K562 (cell line): ENCODE results near the gene DUSP19. TPM values are rescaled to one million over a fixed set of nuclear protein-coding genes. Genes with fewer than 3 reads are reported as not detected.

Source experiments
- AFF4 ChIP-seq: sonication (generic); formaldehyde crosslinking; IDR thresholded peaks from 2 replicates; pipeline ENCODE4 v1.8.0; 2023; ENCODE audit warnings: mild to moderate bottlenecking, missing genetic modification reagents
- ELF1 ChIP-seq: fragments of 200-800 bp; sonication (Bioruptor generic); IDR thresholded peaks from 2 replicates; pipeline ENCODE4 v1.6.1; 2016; ENCODE audit warnings: missing genetic modification characterization, missing compliant biosample characterization
- EP400 ChIP-seq: fragments of 450-650 bp; IDR thresholded peaks from 2 replicates; pipeline ENCODE4 v1.6.1; 2017; ENCODE audit warnings: antibody characterized with exemption, mild to moderate bottlenecking, moderate library complexity
- ERF ChIP-seq: fragments of 450-650 bp; formaldehyde crosslinking; IDR thresholded peaks from 2 replicates; pipeline ENCODE4 v1.4.0; 2020; ENCODE audit warnings: mild to moderate bottlenecking, mixed read lengths
- ETV1 ChIP-seq: fragments of 450-650 bp; conservative IDR thresholded peaks from 2 replicates; pipeline ENCODE4 v1.6.1; 2016; ENCODE audit warnings: missing genetic modification characterization, control low read depth, low read depth, missing compliant biosample characterization
- GTF2E2 ChIP-seq: fragments of 200-800 bp; sonication (Bioruptor generic); IDR thresholded peaks from 2 replicates; pipeline ENCODE4 v1.6.1; 2016; ENCODE audit warnings: missing genetic modification characterization, missing compliant biosample characterization
- KAT8 ChIP-seq: fragments of 450-650 bp; IDR thresholded peaks from 2 replicates; pipeline ENCODE4 v1.6.1; 2016; ENCODE audit warnings: low read depth, mild to moderate bottlenecking
- KLF1 ChIP-seq: fragments of 450-650 bp; IDR thresholded peaks from 2 replicates; pipeline ENCODE4 v1.6.1; 2016; ENCODE audit warnings: missing genetic modification characterization, missing compliant biosample characterization
- MCM2 ChIP-seq: fragments of 450-650 bp; IDR thresholded peaks from 2 replicates; pipeline ENCODE4 v1.6.1; 2017; ENCODE audit warnings: low read depth, mild to moderate bottlenecking
- MEIS2 ChIP-seq: fragments of 450-650 bp; IDR thresholded peaks from 2 replicates; pipeline ENCODE4 v1.6.1; 2014; ENCODE audit warnings: mild to moderate bottlenecking; ENCODE audit not compliant: partially characterized antibody
- MTF1 ChIP-seq: fragments of 250-450 bp; sonication (Bioruptor Pico); IDR thresholded peaks from 2 replicates; pipeline ENCODE4 v1.9.0; 2021; ENCODE audit warnings: moderate library complexity, mild to moderate bottlenecking, inconsistent platforms, borderline replicate concordance
- NBN ChIP-seq: fragments of 450-650 bp; IDR thresholded peaks from 2 replicates; pipeline ENCODE4 v1.6.1; 2016; ENCODE audit warnings: low read depth, mild to moderate bottlenecking
- POLR3A ChIP-seq: IDR thresholded peaks from 2 replicates; pipeline ENCODE4 v1.6.1; 2011; ENCODE audit warnings: borderline replicate concordance, mild to moderate bottlenecking, moderate library complexity; ENCODE audit not compliant: insufficient read length, insufficient read depth; ENCODE audit errors: extremely low read depth
- RCOR1 ChIP-seq, 2 experiments: IDR thresholded peaks; 2 replicates each; pipeline ENCODE4 v1.6.1; 2012; ENCODE audit warnings: low read depth in 2 of 2, low read length in 2 of 2, borderline replicate concordance in 1 of 2, improper control_type of control experiment in 1 of 2
- SAFB2 ChIP-seq: fragments of 200-400 bp; formaldehyde crosslinking; IDR thresholded peaks from 2 replicates; pipeline ENCODE4 v1.6.1; 2018; ENCODE audit warnings: borderline replicate concordance, low read length, low read depth, moderate library complexity; ENCODE audit not compliant: severe bottlenecking
- SIX5 ChIP-seq, 2 experiments: IDR thresholded peaks; 2 replicates each; pipeline ENCODE4 v1.6.1; 2011; ENCODE audit warnings: low read length in 2 of 2, borderline replicate concordance in 1 of 2, low read depth in 1 of 2, mild to moderate bottlenecking in 1 of 2, moderate library complexity in 1 of 2; ENCODE audit not compliant: insufficient read depth in 1 of 2
- SMARCE1 ChIP-seq: fragments of 450-650 bp; IDR thresholded peaks from 2 replicates; pipeline ENCODE4 v1.7.1; 2016; ENCODE audit warnings: mild to moderate bottlenecking
- TBL1XR1 ChIP-seq, 2 experiments: IDR thresholded peaks; 2 replicates each; pipeline ENCODE4 v1.6.1; 2012; ENCODE audit warnings: improper control_type of control experiment in 2 of 2, low read length in 2 of 2, mild to moderate bottlenecking in 1 of 2
- TFAP4 ChIP-seq: sonication (generic); formaldehyde crosslinking; IDR thresholded peaks from 2 replicates; pipeline ENCODE4 v1.8.0; 2022; ENCODE audit warnings: missing genetic modification reagents, mild to moderate bottlenecking, moderate library complexity, borderline replicate concordance
- TGIF2 ChIP-seq: sonication (generic); formaldehyde crosslinking; IDR thresholded peaks from 2 replicates; pipeline ENCODE4 v1.8.1; 2022; ENCODE audit warnings: mild to moderate bottlenecking, missing genetic modification reagents, moderate library complexity
- USF1 ChIP-seq: sonication (generic); formaldehyde crosslinking; IDR thresholded peaks from 2 replicates; pipeline ENCODE4 v1.9.0; 2022; ENCODE audit warnings: mild to moderate bottlenecking, missing genetic modification reagents
- ZFPM2 ChIP-seq: fragments of 250-450 bp; sonication (Bioruptor Pico); IDR thresholded peaks from 2 replicates; pipeline ENCODE4 v1.5.1; 2022; ENCODE audit warnings: mild to moderate bottlenecking
- polyA plus RNA-seq, 8 experiments: library from polyadenylated mRNA; depleted of rRNA in 4 of 8; stranded (reverse) in 5 of 8; unstranded in 3 of 8; fragments of >200 nt; fragmentation: Nextera tagmentation in 2 of 8; fragmentation: Illumina TruSeq in 1 of 8; extraction: Ambion mirVana in 2 of 8; extraction: Trizol in 1 of 8; gene quantifications; 2 replicates each; pipeline versions ENCODE4 v1.2.1 to v1.2.3, GENCODE V29; 2011 to 2014; ENCODE audit warnings: inconsistent platforms in 1 of 8, missing spikeins in 1 of 8
- total RNA-seq, 7 experiments: library from RNA; depleted of rRNA in 6 of 7; stranded (reverse); fragments of >200 nt in 6 of 7; fragmentation: Illumina TruSeq in 2 of 7; extraction: Trizol in 2 of 7; gene quantifications; 2 replicates each; pipeline versions ENCODE4 v1.2.1 to v1.2.3, GENCODE V29; 2011 to 2021; ENCODE audit warnings: low replicate concordance in 1 of 7

The DUSP19 gene
- total and polyA plus RNA-seq, 9 of the 15 experiments (the other 6 are each of a cell fraction or from before 2014, with no cell fraction given), result 1.6 to 6.3 (median 3.1) TPM

GRCh38 chr2:183124222-183124956 lies 45.8 kb downstream of the DUSP19 start, which contains the start of gene NUP35 (continued):
- TF ChIP-seq TBL1XR1 (IDR thresholded peaks at IDR 0.05; ENCODE audit: low read length in 2 of 2), result peak in 1 of 2 experiments; percentile 24; a peak in 2 of 4 replicates
- no peak for TF ChIP-seq SAFB2
- TF ChIP-seq ERF, result 0 out of 2 replicates have a peak, but pooled peaks have one; percentile 38
- TF ChIP-seq NBN, result 0 out of 2 replicates have a peak, but pooled peaks have one; percentile 11
- no peak; the same call in 1 of the 2 replicates for TF ChIP-seq ZFPM2 (CRISPR knock-in tag)
- peak; percentile 50 for TF ChIP-seq MEIS2
- TF ChIP-seq MTF1 (CRISPR knock-in tag), result no peak
- peak; percentile 99 for TF ChIP-seq EP400
- TF ChIP-seq KLF1 (tag), result peak; percentile 80
- peak; percentile 72 for TF ChIP-seq AFF4
- peak; percentile 62 to 73 for TF ChIP-seq SIX5 (IDR thresholded peaks at IDR 0.05; ENCODE audit: borderline replicate concordance in 1 of 2, insufficient read depth in 1 of 2, low read depth in 1 of 2, low read length in 2 of 2)
- TF ChIP-seq POLR3A, result no peak
- peak; percentile 49; the same call in 1 of the 2 replicates for TF ChIP-seq GTF2E2 (tag)
- TF ChIP-seq TFAP4 (CRISPR knock-in tag), result peak; percentile 99
- peak; percentile 63; the same call in 1 of the 2 replicates for TF ChIP-seq TGIF2 (CRISPR knock-in tag)
- peak; percentile 73; the same call in 1 of the 2 replicates for TF ChIP-seq ELF1 (tag)
- TF ChIP-seq USF1, result peak; percentile 84
- TF ChIP-seq MCM2, result no peak
- peak; percentile 31; the same call in 1 of the 2 replicates for TF ChIP-seq SMARCE1
- peak; percentile 62 to 97; a peak in 3 of 4 replicates for TF ChIP-seq RCOR1 (IDR thresholded peaks at IDR 0.05; ENCODE audit: borderline replicate concordance in 1 of 2, low read depth in 2 of 2, low read length in 2 of 2)
- no peak for TF ChIP-seq KAT8
- TF ChIP-seq ETV1 (tag), result peak; percentile 64
